ENCODE measurements around the gene POU3F1.

The POU3F1 gene

DNA sequence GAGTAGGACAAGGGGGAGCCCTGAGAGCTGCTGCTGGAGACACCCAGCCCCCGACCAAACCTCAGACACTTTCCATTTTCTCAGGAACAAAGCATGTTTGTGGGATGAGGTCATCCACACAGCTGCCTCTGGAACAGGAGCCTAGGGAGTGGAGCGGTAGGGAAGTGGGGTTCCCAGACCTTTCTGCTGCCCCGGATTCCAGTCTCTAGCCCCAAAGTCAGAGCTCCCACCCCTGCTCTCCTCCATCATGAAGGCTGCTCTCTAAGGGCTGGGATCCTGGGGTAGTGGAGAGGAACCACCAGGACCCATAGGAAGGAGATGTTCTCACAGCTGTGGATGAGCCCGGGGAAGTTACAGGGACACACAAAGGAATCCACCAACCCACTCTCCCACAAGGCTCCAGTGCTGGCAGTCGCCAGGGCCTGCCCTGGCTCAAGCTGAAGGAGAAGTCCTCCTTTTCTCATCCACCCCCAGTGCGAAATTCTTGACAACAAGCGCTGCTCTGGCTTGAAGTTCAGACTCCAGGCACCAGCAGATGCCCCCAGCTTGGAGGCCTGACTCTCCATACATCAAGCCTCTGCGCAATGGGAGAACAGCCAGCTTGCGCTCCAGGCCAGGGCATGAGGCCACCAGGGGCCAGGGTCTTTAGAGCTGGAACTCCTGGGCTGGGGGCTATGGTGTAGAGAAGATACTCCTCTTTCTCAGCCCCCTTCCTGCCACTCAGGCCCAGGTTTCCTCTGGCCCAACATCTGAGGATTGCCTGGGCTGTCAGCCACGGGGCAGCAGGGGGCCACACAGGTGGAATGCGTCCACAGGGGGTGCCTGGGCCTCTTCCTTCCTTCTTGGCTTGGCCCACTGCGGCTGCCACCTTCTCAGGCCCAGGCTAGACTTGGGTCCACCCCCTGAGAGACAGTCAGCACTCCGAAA lies 45.8 kb downstream of the POU3F1 start:
- no peak for DNase-seq

DNA sequence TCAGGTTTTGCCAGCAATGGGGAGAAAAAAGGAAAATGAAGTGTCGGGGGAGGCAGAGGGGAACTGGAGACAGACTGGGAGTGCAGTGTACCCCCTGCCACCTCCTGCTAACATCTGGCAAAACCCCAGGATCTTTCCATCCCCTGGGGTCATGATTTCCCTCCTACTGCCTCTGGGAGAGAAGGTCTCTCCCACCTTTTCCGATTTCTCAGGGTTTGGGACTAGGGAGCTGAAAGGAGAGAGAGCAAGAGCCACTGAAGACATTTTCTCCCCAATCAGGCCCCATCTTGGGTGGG lies 46.4 kb downstream of the POU3F1 start:
- no peak for DNase-seq

DNA sequence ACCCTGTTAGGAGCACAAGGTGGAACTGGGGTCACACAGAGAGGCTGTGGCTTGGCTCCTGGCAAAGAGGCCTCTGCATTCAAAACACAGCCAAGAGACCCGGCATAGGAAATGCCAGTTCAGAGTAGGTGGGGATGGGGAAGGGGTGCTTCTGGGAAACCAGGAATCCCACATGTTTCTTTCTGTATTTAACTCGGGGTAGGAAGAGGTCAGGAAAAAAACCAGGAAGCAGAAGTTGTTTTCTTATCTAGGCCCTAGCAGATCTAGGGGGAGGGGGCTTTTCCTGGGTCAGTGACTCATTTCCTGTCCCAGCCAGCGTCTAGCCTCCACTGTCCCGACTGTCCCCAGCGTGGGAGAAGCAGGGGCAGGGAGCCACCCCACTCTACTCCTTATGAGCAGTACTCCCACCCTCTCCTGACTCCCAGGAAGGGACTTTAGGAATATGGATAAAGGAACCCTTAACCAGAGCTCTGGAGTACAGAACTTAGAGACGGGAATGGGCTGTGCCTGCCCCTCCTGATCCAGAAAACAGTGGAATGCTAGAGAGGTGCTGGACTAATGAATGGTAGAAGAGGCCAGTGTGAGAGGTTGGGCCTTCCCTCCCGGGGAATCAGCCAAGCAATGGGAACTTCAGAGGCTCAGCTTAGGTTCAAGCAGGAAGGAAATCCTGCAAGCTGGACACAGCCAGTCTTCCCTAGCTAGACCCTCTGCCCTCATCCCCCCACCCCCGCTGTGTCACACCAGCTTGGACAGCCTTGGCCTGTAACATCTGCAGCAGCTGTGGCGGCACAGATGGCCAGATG lies 47.0 kb downstream of the POU3F1 start:
- DNase-seq = no peak

DNA sequence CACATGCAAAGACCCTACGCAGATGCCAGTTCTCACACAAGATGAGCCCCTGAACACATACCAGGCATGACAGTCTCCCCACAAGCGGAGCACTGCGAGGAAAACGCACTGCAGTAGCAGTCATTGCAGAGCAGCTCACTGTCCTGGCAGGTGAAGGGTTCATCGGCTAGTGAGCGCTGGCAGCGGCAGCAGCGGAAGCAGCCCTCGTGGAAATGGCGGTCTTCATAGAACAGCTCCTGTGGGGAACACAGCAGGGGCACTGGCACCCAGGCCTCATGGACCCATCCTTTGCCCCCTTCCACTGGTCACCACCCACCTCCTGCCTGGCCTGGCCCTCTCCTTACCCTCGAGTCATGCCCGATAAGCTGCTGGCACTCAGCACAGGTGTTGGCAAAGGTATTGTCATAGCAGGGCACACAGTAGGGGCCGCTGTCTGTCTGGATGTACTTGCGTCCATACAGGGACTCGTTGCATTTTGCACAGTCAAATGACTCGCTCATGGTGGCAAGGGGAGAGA lies 47.6 kb downstream of the POU3F1 start:
- DNase-seq = no peak

DNA sequence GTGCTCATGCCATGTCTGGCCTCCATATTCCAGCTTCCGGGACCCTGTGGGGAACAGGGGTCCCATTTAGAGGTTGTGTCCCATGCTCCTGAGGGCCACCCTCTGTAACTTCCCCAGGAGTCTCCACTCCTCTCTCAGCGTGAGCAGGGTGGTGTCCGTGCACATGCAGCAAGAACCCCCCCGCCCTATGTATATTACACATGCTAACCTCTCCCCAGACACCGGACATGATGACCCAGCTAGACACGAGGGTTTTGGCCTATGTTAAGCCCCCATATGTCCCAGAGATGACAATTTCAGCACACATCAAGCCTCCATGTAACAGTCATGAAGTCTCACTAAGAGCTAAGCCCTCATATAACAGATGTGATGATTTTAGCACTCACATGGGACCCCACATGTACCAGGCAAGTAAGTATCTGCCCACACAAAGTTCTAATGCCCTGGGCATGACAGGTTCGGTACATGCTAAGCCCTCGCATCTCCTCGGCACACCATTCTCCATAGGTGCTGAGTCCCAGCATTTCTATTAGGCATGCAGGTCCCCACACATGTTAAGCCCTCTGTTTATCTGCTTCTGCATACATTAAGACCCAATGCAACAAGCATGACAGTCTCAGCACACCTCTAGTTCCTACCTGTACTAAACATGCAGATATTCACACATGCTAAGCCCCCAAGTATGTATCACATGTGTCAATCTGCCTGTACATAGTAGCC lies 48.3 kb downstream of the POU3F1 start:
- no peak for DNase-seq

DNA sequence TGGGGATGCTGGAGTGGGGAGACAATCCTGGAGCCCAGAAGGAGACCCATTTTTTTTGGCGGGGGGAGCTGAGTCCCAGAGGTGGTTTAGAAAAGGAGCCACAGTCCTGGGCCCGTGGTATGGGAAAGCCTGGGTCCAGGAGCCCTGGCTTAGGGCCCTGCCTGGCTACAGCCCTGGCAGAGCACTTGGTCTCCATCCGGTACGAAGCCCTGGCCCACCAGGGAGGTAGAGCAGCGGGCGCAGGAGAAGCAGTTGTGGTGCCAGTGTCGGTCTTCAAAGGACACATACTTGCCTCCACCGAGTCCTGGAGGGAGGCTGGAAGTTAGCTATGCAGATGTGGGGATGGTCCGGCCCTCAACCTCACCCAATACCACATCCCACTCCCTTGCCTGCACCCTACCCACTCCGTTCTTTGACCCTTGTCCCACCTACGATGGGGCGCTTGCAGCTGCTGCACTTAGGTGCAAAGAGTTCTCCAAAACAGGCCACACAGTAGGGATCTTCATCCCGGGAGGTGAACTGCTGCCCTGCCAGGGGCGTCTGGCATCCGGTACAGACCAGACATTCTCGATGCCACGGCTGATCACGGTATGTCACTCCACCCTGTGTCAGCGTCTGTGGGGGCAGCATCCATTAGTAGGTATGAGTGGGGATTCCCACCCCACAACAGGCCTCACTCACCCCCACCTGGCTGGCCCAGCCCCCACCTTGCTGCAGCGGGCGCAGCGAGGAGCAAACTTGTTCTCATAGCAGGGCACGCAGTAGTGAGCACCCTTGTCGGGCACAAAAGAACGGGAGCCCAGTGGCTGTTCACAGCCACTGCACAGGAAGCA lies 49.1 kb downstream of the POU3F1 start:
- no peak for DNase-seq

DNA sequence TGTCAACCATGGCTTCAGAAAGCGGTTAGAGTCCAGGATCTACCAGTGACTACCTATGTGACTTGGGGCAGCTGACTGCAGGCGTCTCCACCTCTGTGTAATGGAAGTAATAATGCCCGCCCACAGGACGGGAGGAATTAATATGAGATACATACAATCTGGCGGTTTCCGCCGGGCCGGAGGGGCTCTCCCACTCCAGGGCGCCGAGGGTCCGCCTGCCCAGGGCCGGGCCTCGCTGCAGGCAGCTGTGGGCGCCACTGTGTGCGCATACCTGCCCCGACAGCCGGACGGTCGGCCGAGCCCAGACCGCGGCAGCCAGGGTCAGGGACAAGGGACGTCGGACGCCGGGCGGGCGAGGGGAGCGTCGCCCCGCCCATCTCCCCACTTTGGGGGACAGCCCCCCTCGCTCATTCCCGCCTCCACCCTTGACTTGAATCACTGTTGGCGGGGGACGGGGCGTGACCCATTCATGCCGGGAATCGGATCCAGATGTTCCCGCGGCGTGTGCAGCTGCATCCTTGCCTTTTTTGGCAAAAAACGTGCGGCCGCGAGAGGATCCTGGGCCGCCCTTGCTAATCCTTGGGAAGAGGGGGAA lies 50.7 kb downstream of the POU3F1 start:
- DNase-seq = no peak

DNA sequence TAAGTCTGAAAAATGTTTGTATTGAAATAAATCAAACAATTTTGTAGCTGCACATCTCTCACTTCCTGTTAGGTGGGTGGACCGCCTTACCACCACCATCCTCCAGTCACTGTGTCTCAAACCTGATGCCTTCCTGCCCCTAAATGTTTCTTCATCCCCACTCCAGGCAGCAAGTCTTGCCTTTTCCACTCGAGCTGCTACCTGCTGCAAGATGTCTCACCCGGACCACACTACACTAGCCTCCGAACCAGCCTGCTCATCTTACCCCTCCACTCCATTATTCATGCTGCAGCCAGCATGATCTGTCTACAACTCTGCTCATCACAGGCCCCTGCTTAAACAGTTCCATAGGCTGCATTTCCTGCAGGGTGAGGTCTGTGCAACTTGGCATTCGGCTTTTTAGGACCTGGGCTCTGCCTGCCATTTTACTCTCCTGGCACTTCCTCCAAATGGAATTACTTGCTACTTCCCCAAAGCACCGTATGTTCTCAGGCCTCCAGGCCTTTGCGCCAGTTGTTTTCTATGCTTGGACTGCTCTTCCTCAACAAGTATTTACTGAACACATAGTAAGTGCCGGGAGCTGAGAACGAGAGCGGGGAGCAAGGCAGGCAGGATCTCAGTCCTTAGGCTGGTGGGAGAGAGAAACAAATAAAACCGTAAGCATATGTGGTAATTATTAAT lies 51.6 kb downstream of the POU3F1 start:
- DNase-seq = no peak
